Lower lobe of right lung (tissue), 2 donors: ENCODE data around the gene CYP3A7. TPM values are rescaled to one million over a fixed set of nuclear protein-coding genes. Genes with fewer than 3 reads are reported as not detected.
"Not testable (repeated sequence)": the region's sequence is repeated elsewhere in the genome, so short reads cannot be mapped to it uniquely, and the experiment has no call there.

ENCODE experiments used
- ATAC-seq, 2 donors: fragments of 200-7000 bp; cut with Tn5 transposase; one replicate each; pipeline ENCODE4 v1.9.1; 2020 to 2022; ENCODE audit warnings: mild to moderate bottlenecking in 2 of 2, moderate library complexity in 2 of 2
- DNase-seq: peaks from one replicate; pipeline ENCODE4 v3.0.0-alpha.2; 2020
- H3K27ac ChIP-seq: fragments of 200-600 bp; one replicate; pipeline ENCODE4 v1.8.0; 2022
- H3K27me3 ChIP-seq: fragments of 200-600 bp; one replicate; pipeline ENCODE4 v1.8.0; 2022; ENCODE audit warnings: low read depth
- H3K36me3 ChIP-seq: fragments of 200-600 bp; one replicate; pipeline ENCODE4 v1.8.0; 2022; ENCODE audit warnings: mild to moderate bottlenecking
- H3K4me1 ChIP-seq: fragments of 200-600 bp; one replicate; pipeline ENCODE4 v1.8.0; 2022
- H3K4me3 ChIP-seq: fragments of 200-600 bp; one replicate; pipeline ENCODE4 v1.8.0; 2022; ENCODE audit warnings: mild to moderate bottlenecking
- H3K9me3 ChIP-seq: fragments of 200-600 bp; one replicate; pipeline ENCODE4 v1.8.0; 2022
- intact Hi-C: fragments of 100-400 bp; cut with DNase I; formaldehyde crosslinking; loops from one replicate; pipeline ENCODE4 v1.11.0; 2022
- total RNA-seq: library from RNA; stranded (reverse); fragmentation: NEBNext Ultra II Directional; extraction: Animal tissue kit (Norgen Biotek cat#: 25700); gene quantifications from one replicate; pipeline ENCODE4 v1.2.1, GENCODE V29; 2021
- TF ChIP-seq, protein P1 (sequence below): fragments of 200-600 bp; IDR thresholded peaks from one replicate; pipeline ENCODE4 v1.8.0; 2022; ENCODE audit warnings: antibody characterized with exemption, mild to moderate bottlenecking
- donor health status: DM: no; HTN: yes; CAD: no; lungs with severe emphysema.

CYP3A7 gene
- total RNA-seq, 1 donor from 2014 or later = 0.21 TPM

DNA sequence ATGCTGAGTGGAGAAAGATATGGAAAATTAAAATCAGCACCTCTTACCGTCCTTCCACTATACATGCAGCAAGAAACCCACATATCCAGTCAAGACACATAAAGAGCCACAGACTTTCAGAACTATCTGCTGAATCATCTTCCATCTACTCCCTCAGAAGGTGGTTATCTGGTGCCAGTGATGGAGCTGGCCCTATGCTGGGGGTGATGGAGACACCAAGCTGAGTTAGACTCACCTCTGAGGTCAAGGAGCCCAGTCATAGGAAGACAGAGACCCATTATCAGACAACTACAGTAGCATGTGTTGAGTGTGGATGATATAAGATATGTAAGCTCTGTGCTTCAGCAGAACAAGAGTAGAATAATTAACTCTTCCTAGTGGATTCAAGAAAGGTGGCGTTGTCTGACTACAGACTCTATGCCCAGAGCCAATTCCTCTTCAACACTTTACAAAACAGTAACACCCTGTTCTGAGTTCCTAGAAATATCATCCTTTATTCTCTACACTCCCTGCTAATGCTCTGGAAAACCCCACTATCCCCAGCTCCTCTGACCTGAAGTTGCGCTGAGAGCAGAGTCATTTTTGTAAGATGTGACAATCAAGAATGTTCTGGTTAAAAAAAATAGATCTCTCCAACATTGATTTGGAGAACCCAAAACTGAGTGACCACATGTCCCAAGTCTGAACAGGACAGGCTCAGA, 69.5 kb downstream of the CYP3A7 start:
- intact Hi-C loops = no loop called here
- H3K4me1 ChIP-seq = no peaks in the 10 kb centered on the region
- no peak for ATAC-seq
- TF ChIP-seq, protein P1, sequence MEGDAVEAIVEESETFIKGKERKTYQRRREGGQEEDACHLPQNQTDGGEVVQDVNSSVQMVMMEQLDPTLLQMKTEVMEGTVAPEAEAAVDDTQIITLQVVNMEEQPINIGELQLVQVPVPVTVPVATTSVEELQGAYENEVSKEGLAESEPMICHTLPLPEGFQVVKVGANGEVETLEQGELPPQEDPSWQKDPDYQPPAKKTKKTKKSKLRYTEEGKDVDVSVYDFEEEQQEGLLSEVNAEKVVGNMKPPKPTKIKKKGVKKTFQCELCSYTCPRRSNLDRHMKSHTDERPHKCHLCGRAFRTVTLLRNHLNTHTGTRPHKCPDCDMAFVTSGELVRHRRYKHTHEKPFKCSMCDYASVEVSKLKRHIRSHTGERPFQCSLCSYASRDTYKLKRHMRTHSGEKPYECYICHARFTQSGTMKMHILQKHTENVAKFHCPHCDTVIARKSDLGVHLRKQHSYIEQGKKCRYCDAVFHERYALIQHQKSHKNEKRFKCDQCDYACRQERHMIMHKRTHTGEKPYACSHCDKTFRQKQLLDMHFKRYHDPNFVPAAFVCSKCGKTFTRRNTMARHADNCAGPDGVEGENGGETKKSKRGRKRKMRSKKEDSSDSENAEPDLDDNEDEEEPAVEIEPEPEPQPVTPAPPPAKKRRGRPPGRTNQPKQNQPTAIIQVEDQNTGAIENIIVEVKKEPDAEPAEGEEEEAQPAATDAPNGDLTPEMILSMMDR = no peak
- no peak overlapping the region for H3K27ac ChIP-seq
- DNase-seq = no peak
- peaks cover 39% of the 10 kb centered on the region for H3K36me3 ChIP-seq
- no peak overlapping the region for H3K4me3 ChIP-seq
- H3K27me3 ChIP-seq = no peaks in the 10 kb centered on the region
- H3K9me3 ChIP-seq = no peaks in the 10 kb centered on the region

GRCh38 chr7:99657879-99658278, 77.1 kb downstream of the CYP3A7 start:
- H3K36me3 ChIP-seq = peaks cover 27% of the 10 kb centered on the region
- H3K27ac ChIP-seq, intact Hi-C loops, H3K27me3 ChIP-seq, DNase-seq, H3K9me3 ChIP-seq, H3K4me1 ChIP-seq, ATAC-seq, H3K4me3 ChIP-seq: not testable (repeated sequence)

Other genes starting within 250 kb of the CYP3A7 start
- 32.9 TPM for gene ZNF394, start 234.9 kb downstream of the CYP3A7 start, total RNA-seq
- gene ZKSCAN5, start 230.5 kb downstream of the CYP3A7 start, total RNA-seq = 6.2 TPM
- 6.7 TPM for gene FAM200A, start 183.1 kb downstream of the CYP3A7 start, total RNA-seq
- 71.6 TPM for gene ZNF655, start 176.6 kb downstream of the CYP3A7 start, total RNA-seq
- 0.30 TPM for gene TMEM225B, start 136.9 kb downstream of the CYP3A7 start, total RNA-seq
- 16.5 TPM for gene ZSCAN25, start 118.2 kb downstream of the CYP3A7 start, total RNA-seq
- 15.5 TPM for gene CYP3A5, start 55.2 kb downstream of the CYP3A7 start, total RNA-seq
- gene CYP3A4, start 49.0 kb upstream of the CYP3A7 start, total RNA-seq = not detected
- gene CYP3A43, start 92.8 kb upstream of the CYP3A7 start, total RNA-seq = not detected
- gene OR2AE1, start 141.8 kb upstream of the CYP3A7 start, total RNA-seq = 0.71 TPM
- 39.0 TPM for gene TRIM4, start 184.3 kb upstream of the CYP3A7 start, total RNA-seq
- gene GJC3, start 194.4 kb upstream of the CYP3A7 start, total RNA-seq = not detected
- 31.8 TPM for gene AZGP1, start 240.8 kb upstream of the CYP3A7 start, total RNA-seq